ENCODE results near the gene GOLGA6L7. TPM values are rescaled to one million over a fixed set of nuclear protein-coding genes. Genes with fewer than 3 reads are reported as not detected.

Gene GOLGA6L7
- total and polyA plus RNA-seq, 2 of the 13 experiments (the other 11 are each of a cell fraction or from before 2014, with no cell fraction given), result not detected

DNA sequence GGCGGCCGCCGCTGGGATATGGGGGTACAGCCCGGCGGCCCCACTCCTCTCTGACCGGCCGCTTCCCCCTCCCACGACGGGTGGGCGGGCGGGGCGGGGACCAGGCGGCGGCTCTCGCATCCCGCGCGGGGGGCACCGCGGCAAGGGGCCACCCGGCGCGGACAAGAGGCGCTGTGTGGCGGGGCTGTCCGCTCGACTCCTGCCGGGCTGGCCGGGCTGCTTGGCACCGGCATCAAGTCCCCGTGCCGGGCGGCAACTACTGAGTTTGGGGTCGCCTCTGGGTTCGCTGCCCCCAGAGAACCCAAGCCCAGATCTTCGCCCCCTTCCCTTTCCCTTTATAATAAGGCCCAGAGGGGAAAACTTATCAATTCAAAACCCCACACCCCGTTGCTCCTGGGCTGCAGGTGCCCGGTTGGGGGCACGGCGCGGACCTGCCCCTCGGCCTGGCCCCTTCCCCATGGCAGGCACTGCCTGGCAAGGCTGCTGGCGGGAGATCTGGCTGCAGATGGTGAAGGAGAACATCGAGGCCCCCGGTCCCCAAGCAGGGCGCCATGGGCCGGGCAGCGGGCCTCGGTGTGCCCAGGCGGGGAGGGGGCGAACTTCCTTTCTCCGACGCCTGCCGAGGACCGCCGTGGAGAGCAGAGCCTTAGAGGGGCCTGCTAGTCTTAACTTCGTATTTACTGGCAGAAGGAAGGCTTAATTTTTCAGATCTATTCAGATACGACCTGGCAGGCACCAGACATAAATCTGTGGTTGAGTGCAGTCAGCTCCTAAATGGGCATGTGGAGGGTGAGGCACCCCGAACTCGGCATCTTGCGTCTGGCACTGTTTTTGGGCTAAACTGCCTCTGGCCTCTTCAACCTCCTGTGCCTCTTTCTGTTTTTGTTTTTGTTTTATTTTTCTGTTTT is 38.2 kb upstream of the GOLGA6L7 start:
- ATAC-seq, result peak; percentile 13
- in situ Hi-C loops (cut with HindIII; ENCODE audit: extremely low pct_ligation_motif_present, low pct_unique_long_range_greater_than_20kb), result no loop called here
- no peak for DNase-seq (ENCODE audit: low spot score)
- H2AFZ ChIP-seq (ENCODE audit: low read length), result no peak overlapping the region
- intact Hi-C loops (cut with micrococcal nuclease; ENCODE audit: unreplicated experiment), result no loop called here
- peaks cover 24% of the 10 kb centered on the region for H3K4me1 ChIP-seq (ENCODE audit: insufficient read depth, low read length)
- no peak overlapping the region for H3K9ac ChIP-seq (ENCODE audit: insufficient read depth, low read depth, low read length)
- no TSS peak for BruUV-seq (replicated peaks)
- peak overlapping the region; percentile 58 for H3K4me2 ChIP-seq (ENCODE audit: low read depth, low read length)
- no peaks in the 10 kb centered on the region for H4K20me1 ChIP-seq (ENCODE audit: insufficient read depth, low read length)
- H3K9me3 ChIP-seq (ENCODE audit: low read length), result no peaks in the 10 kb centered on the region
- H3K4me3 ChIP-seq (replicated peaks in 1 of 3; ENCODE audit: insufficient read depth in 1 of 3, low read depth in 2 of 3, low read length in 3 of 3), result peak overlapping the region in 2 of 3 experiments; percentile 28 to 62; a peak in 3 of 6 replicates
- no peaks in the 10 kb centered on the region for H3K36me3 ChIP-seq (replicated peaks in 1 of 2; ENCODE audit: control insufficient read depth in 1 of 2, insufficient read depth in 2 of 2, low read length in 2 of 2)
- H3K79me2 ChIP-seq (ENCODE audit: insufficient read depth, low read length), result no peaks in the 10 kb centered on the region
- H3K27ac ChIP-seq (ENCODE audit: extremely low read length, insufficient read depth, low read length), result no peak overlapping the region
- H3K27me3 ChIP-seq (ENCODE audit: control insufficient read depth in 1 of 2, insufficient read depth in 2 of 2, low read length in 2 of 2), result peaks cover 3 to 27% of the 10 kb centered on the region in 2 experiments; a peak in 3 of 5 replicates
- WGBS (ENCODE audit: low lambda C conversion rate), result 5% methylated on average over 7 of the region's 61 CpGs
- no peak for FAIRE-seq
- TF ChIP-seq EZH2 (conservative IDR thresholded peaks at IDR 0.05; ENCODE audit: low read depth, low read length) (no peak; the same call in 1 of the 2 replicates), GZF1 (CRISPR knock-in tag; IDR thresholded peaks at IDR 0.05) (no peak), ONECUT2 (CRISPR knock-in tag; IDR thresholded peaks at IDR 0.05) (no peak), MXD3 (CRISPR knock-in tag; IDR thresholded peaks at IDR 0.05) (no peak), SMC3 (IDR thresholded peaks at IDR 0.05; ENCODE audit: low read length) (no peak), KAT8 (CRISPR knock-in tag; IDR thresholded peaks at IDR 0.05) (no peak)
- POLR2A ChIA-PET, result no interaction called here
- CTCF ChIA-PET (ENCODE audit: low intra/inter-chr PET ratio, low total read pairs), result no interaction called here

Measured in HepG2 (cell line).